Astrocyte of the spinal cord (primary cell): ENCODE results near the gene YLPM1.

Experiments used
- DNase-seq: peaks from one replicate; pipeline ENCODE4 v3.0.0; 2011; ENCODE audit warnings: low read depth, low spot score
- H3K4me3 ChIP-seq: 2 replicates; pipeline ENCODE4 v1.5.1; 2011; ENCODE audit warnings: low read depth, mild to moderate bottlenecking, low read length, moderate library complexity
- in situ Hi-C: cut with HindIII; loops from 2 replicates; pipeline ENCODE4 v1.10.0; 2017; ENCODE audit warnings: low sequenced_read_pairs
- TF ChIP-seq, protein P1 (sequence below): IDR thresholded peaks from 2 replicates; pipeline ENCODE4 v1.5.1; 2012; ENCODE audit warnings: low read depth, mild to moderate bottlenecking, low read length, inconsistent platforms

The YLPM1 gene

DNA sequence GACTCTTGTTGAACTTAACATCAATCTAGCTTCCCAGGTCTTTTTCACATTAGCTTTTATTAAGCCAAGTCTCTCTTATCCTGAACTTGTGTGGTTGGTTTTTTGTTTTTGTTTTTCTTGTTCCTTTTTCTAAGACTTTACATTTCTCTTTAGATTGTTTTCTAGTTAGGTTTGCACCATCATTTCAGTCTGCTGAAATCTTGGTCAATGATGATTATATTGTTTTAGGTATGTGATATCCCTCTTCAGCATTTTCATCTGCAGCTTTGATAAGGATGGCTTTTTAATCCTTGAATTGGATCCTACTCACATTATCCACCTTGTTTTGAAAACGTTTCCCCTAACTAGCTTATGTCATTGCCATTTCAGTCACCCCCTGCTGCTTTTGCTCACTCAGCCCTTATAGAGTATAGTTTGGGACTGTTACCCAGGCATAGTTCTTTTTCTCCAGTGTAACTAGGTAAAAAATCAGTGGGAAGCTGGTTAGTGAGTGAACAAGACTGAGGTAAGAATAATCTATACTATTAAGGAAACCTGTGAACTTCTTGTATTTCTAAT is 22.0 kb downstream of the YLPM1 start:
- in situ Hi-C loops: no loop called here
- DNase-seq: no peak
- H3K4me3 ChIP-seq: no peak overlapping the region
- TF ChIP-seq, protein P1, sequence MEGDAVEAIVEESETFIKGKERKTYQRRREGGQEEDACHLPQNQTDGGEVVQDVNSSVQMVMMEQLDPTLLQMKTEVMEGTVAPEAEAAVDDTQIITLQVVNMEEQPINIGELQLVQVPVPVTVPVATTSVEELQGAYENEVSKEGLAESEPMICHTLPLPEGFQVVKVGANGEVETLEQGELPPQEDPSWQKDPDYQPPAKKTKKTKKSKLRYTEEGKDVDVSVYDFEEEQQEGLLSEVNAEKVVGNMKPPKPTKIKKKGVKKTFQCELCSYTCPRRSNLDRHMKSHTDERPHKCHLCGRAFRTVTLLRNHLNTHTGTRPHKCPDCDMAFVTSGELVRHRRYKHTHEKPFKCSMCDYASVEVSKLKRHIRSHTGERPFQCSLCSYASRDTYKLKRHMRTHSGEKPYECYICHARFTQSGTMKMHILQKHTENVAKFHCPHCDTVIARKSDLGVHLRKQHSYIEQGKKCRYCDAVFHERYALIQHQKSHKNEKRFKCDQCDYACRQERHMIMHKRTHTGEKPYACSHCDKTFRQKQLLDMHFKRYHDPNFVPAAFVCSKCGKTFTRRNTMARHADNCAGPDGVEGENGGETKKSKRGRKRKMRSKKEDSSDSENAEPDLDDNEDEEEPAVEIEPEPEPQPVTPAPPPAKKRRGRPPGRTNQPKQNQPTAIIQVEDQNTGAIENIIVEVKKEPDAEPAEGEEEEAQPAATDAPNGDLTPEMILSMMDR: no peak

DNA sequence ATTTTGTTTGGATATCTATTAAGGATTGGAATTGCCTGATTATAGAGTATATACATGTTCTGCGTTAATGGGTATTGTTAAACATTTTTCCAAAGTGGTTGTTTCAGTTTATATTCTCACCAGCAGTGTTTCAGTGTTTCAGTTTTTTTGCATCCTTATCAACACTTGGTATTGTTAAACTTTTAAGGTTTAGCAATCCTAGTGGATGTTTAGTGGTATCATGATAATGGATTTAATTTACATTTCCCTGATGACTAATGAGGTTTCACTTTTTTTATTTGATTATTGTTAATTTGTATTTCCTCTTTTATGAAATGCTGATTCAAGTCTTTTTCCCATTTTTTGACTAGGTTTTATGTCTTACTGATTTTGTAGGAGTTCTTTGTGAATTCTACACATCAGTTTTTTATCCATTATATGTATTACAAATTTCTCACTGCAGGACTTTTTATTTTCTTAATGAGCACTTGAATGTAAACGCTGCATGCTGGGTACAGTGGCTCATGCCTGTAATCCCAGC is 23.7 kb downstream of the YLPM1 start:
- in situ Hi-C loops: no loop called here
- TF ChIP-seq, protein P1: no peak
- H3K4me3 ChIP-seq: no peak overlapping the region
- no peak for DNase-seq

DNA sequence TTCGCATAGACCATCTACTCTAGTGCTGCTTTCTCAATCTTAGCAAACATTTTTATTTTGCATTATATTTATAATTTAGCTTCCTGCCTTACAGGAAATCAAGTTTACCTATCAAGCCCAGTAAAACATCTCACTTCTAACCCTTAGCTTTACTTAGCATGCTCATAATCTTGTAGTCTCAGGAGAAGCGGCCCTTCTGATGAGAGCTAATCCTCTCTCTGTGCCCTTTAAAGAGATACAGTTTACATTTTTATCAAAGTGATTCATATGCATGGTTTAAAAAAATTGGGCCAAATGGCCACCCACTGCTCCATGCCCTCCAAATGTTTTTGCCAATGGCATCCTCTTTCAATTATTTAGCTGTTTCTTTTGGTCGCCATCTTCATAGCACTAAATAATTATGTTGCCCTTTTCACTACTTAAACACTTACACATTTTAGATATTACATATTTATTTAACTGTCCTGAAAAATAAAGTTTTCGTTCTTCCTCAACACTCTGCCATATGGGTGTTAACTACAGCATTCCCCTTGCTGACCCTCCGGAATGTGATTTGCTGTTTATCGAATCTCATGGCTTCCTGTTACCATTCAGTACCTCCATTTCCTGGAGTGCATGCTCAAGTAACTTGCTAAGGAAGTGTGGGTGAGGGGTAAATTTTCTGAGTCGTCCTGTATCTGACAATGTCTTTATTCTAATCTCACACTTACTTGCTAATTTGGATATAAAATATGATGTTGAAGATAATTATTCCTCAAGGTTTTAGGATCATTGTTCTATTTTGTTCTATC is 29.3 kb downstream of the YLPM1 start:
- TF ChIP-seq, protein P1: no peak
- in situ Hi-C loops: no loop called here
- no peak for DNase-seq
- H3K4me3 ChIP-seq: no peak overlapping the region

DNA sequence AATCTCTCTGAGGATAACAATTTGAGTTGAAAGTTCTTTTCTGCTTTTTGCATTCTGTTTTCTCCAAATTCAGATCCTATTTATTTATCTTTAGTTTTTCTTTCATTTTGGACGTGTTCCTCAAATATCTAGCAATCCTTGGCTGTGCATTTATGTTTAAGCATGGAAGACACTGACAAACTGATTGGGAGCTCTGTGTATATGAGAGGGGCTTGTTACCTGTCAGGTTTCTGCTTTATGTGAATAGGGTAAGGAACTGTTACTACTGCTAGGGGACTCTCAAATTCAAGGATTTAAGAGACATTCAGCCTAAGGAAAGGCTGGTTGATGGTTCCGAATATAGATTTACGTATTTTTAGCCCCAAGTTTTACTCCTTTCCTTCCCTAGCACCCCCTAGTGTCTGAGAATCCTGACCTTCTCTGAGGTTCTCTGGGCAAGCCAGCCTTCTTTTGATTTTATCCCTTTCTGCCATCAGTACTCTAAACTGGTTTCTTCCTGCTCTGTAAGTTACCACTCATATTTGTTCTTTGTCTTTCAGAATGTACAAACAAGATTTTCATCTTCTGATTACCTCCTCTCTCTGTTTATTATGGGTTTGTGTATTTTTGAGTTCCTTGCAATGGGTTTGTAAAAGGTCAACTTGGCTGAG is 30.5 kb downstream of the YLPM1 start:
- DNase-seq: peak; percentile 5
- TF ChIP-seq, protein P1: peak; percentile 33
- H3K4me3 ChIP-seq: no peak overlapping the region
- in situ Hi-C loops: no loop called here

DNA sequence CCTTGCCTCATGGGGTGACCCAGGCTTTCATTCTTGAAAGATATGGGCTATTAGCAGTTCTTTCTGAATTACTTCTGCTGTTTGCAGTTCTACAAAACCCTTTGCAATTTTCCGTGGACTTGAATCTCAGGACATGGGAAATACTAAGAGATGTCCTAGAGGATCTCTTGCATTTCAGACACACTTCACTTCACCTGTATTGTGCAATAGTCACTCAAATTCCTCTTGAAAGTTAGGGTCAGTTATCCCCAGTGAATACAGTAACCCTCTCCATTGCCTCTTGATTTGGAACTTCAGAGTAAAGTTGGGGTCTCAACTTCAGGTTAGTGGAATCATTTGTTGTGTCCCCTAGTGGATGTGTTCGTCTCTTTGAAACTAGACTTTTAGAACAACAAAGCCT is 31.8 kb downstream of the YLPM1 start:
- TF ChIP-seq, protein P1: no peak
- in situ Hi-C loops: no loop called here
- no peak overlapping the region for H3K4me3 ChIP-seq
- no peak for DNase-seq

DNA sequence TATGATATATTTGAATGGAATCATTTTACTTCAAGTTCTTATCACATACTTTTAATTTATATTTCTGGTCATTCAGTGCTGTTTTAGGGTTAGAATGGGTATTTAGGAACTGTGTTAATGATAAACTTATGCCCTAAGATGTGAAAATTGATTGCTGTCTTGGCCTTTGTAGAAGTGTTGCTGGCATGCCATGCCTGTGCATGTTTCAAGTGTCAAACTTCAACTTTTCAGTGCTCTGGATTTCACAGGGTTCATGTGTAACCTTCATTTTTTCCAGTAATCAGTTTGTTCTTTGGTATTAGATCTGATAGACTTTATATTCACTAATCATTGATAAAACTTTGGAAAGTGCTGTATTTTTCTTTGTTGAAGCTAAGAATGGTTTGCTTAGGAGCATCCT is 36.6 kb downstream of the YLPM1 start:
- no peak for DNase-seq
- in situ Hi-C loops: no loop called here
- no peak overlapping the region for H3K4me3 ChIP-seq
- TF ChIP-seq, protein P1: no peak
